CD4-positive, alpha-beta T cell treated with Interleukin-6 for 4 hours (primary cell): ENCODE results near the gene SLC17A3.

ENCODE experiments used
- DNase-seq: peaks from one replicate; pipeline ENCODE4 v3.0.0-alpha.2; 2020; ENCODE audit warnings: mixed read lengths

SLC17A3 gene

GRCh38 chr6:25835442-25836283 lies 38.4 kb downstream of the SLC17A3 start:
- DNase-seq, result no peak

DNA sequence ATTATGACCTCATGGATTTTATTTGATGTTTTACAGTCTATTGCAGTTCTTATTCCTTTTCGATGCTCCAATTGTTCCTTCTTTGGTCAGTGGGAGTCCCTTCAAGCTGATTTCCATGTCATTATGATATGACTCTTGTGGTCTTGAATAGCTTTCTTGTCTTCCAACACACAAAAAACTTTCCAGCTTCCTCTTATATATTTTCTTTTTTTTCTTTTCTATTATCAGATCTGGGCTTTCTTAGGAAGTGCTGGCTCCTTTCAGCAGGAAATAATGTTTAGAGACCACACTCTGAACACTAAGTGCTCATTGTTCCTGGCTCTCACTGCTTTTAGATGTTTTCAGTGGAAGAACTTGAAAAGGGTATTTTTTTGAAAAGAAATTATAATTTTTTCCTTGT lies 39.1 kb downstream of the SLC17A3 start:
- no peak for DNase-seq

DNA sequence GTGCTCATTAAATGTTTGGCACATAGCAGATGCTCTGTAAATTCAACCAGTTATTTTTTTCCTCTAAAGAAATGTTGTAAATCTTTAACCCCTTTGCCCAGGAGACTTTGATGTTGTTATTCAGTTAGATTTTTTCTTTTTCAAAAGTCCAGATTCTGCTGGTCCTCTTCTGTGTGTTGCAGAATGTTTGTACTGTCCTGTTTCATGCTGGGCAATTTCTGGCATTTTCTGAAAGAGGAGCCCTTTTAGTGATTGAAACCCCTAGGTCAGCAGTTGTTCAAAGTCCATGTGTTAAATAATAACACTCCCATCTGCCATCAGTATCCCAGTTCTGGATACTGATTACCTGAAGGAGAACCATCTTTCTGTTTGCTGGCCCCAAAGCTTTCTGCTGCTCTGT lies 40.9 kb downstream of the SLC17A3 start:
- DNase-seq, result no peak

- DNase-seq, result no peak
Measured at GRCh38 chr6:25832670-25833069, 41.4 kb downstream of the SLC17A3 start.

DNA sequence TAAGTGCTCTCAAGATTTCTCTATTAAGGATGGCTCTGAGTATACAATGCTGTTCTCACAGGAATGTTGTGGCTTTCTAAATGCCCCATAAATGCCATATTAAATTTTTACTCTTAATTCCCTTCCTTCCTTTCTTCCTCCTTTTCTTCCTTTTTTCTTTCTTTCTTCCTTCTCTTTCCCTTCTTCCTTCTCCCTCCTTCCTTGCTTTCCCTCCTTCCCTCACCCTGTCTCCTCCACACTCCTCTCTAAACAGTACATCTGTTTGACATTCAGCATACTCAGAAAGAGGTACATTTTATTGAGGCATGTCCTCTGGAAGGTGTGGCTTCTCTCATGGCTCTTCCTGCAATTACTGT lies 41.8 kb downstream of the SLC17A3 start:
- no peak for DNase-seq

DNA sequence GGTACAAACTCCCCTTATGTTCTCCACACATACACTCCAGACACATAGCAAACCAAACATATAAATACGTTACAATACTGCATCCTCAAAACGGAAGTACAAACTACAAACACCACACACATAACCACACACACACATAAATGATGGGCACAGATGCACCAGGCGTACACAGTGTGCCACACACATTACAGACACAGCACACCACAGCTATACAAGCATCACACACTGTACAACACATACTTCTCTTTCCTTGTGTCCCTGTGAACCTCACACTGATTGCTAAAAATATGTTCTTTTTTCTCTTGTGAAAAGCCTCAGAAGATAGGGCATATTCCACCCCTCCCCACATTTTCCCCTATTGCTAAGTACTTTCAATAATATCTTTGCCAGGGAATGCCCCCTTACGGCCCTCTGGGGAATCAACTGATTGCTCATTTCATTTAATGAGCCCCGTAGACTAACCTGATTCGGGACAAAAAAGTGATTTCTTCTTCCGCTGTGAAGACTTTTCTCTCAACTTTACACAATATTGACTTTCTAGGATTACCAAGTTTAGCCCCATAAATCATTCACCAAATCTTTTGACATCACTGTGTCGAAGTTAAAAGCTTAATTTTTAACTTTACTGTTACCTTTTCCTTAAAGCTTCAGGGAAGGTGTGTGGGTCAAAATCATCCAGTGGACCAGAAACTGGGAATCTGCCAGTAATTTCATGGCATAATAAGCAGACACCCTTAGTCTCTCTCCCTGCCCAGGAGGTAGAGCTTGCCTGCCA lies 42.3 kb downstream of the SLC17A3 start, which contains the start of gene SLC17A1:
TSS of gene SLC17A1 (minus strand) at position 521 of the 775 bp plus-strand sequence. CDS start 1,495 bp downstream, outside the sequence.
- DNase-seq, result no peak

- DNase-seq, result no peak
Measured at GRCh38 chr6:25830458-25830857, 43.6 kb downstream of the SLC17A3 start.

- no peak for DNase-seq
Measured at GRCh38 chr6:25829375-25829774, 44.7 kb downstream of the SLC17A3 start.

DNA sequence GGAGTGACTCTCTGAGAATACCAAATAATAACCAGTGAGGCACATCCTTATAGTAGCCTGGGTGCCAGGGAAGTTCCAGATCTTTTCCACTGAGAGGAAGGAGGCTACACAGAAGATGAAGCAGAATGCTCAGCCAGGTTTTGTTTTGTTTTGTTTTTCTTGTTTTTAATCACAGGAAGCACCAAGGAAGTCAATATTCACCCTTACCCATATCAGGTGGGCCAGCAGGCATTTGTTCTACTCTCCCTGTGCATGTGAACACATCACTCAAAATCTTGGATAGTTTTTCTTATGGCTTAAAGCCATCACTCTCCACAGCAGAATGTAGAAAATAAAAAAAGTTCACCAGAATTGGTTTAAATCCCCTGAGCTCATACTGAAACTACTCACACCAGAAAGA lies 52.7 kb downstream of the SLC17A3 start:
- no peak for DNase-seq

- no peak for DNase-seq
Measured at GRCh38 chr6:25816252-25816651, 57.8 kb downstream of the SLC17A3 start.

- DNase-seq, result no peak
Measured at GRCh38 chr6:25815194-25815593, 58.8 kb downstream of the SLC17A3 start.

GRCh38 chr6:25804804-25805203 lies 69.2 kb downstream of the SLC17A3 start:
- DNase-seq, result no peak

- no peak for DNase-seq
Measured at GRCh38 chr6:25801436-25801835, 72.6 kb downstream of the SLC17A3 start.
